ENCODE measurements around the gene CHCHD6.

DNA sequence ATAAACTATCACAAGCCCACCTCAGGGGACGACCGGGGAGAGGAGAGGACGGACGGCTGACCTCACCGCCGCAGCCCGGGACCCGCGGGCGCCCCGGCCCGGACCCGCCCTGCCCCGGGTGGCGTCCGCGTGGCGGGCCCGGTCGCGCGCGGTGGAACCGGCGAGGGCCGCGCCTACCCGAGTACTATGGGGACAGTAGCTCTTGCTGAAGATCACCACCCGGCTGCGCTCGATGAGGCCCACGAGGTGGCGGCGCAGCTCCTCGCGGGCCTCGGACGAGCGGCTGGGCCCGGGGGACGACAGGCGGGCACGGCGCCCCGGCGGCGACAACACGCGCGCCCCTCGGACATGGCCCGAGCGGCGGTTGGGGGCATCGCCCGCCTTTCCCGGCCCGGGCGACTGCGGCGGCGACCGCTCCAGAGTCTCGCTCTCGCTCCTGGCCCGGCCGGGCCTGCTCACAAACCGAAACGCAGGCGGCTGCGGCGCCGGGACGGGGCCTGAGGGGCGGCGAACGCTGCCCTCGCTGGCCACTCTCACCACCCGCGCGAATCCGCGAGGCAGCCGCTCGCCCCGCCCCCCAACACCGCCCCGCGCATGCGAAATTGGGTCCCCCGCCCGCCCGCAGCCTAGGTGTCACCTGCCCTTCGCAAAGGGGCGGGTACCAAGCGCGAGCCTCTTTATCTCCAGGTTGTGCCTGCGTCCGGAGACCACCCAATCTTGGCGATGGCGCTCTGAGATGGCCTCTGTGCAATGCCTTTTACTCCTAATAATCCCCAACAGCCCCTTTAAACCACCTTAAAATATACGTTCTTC is 49.3 kb upstream of the CHCHD6 start, which contains the start of gene TXNRD3:
- peak; percentile 56; the same call in 1 of the 2 replicates for TF ChIP-seq POLR2AphosphoS5 (IDR thresholded peaks at IDR 0.05; ENCODE audit: low read depth, low read length)
- TF ChIP-seq, protein P1, sequence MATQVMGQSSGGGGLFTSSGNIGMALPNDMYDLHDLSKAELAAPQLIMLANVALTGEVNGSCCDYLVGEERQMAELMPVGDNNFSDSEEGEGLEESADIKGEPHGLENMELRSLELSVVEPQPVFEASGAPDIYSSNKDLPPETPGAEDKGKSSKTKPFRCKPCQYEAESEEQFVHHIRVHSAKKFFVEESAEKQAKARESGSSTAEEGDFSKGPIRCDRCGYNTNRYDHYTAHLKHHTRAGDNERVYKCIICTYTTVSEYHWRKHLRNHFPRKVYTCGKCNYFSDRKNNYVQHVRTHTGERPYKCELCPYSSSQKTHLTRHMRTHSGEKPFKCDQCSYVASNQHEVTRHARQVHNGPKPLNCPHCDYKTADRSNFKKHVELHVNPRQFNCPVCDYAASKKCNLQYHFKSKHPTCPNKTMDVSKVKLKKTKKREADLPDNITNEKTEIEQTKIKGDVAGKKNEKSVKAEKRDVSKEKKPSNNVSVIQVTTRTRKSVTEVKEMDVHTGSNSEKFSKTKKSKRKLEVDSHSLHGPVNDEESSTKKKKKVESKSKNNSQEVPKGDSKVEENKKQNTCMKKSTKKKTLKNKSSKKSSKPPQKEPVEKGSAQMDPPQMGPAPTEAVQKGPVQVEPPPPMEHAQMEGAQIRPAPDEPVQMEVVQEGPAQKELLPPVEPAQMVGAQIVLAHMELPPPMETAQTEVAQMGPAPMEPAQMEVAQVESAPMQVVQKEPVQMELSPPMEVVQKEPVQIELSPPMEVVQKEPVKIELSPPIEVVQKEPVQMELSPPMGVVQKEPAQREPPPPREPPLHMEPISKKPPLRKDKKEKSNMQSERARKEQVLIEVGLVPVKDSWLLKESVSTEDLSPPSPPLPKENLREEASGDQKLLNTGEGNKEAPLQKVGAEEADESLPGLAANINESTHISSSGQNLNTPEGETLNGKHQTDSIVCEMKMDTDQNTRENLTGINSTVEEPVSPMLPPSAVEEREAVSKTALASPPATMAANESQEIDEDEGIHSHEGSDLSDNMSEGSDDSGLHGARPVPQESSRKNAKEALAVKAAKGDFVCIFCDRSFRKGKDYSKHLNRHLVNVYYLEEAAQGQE (IDR thresholded peaks at IDR 0.05; ENCODE audit: insufficient read depth in 1 of 2, low read depth in 2 of 2, low read length in 2 of 2), result no peak
- TF ChIP-seq TAF1 (IDR thresholded peaks at IDR 0.05; ENCODE audit: borderline replicate concordance, insufficient read depth, low read length), result no peak
- TF ChIP-seq SIN3A (IDR thresholded peaks at IDR 0.05; ENCODE audit: borderline replicate concordance, insufficient read depth, low read length), result no peak
